G401 (cell line): ENCODE data around the gene HIGD1C. TPM values are rescaled to one million over a fixed set of nuclear protein-coding genes. Genes with fewer than 3 reads are reported as not detected.
"Not testable (repeated sequence)": the region's sequence is repeated elsewhere in the genome, so short reads cannot be mapped to it uniquely, and the experiment has no call there.

Source experiments
- DNase-seq: peaks from one replicate; pipeline ENCODE4 v3.0.0-alpha.2; 2015; ENCODE audit warnings: low spot score
- in situ Hi-C: cut with HindIII; loops from 2 replicates; pipeline ENCODE4 v1.10.0; 2016; ENCODE audit warnings: low sequenced_read_pairs, mixed read lengths
- total RNA-seq: library from RNA; depleted of rRNA; stranded (reverse); fragments of >200 nt; shearing (Covaris generic); gene quantifications from 2 replicates; pipeline ENCODE4 v1.2.3, GENCODE V29; 2014; rRNA removed

HIGD1C gene
- total RNA-seq, 1 experiment from 2014 or later: not detected

- in situ Hi-C loops: no loop called here
Measured at GRCh38 chr12:51008329-51009055, 56.1 kb downstream of the HIGD1C start.

GRCh38 chr12:51009056-51009440, 56.7 kb downstream of the HIGD1C start:
- peak; percentile 67 for DNase-seq
- in situ Hi-C loops: no loop called here

More at GRCh38 chr12:51008329-51009055, 56.1 kb downstream of the HIGD1C start:
- DNase-seq: no peak

- in situ Hi-C loops: no loop called here
- DNase-seq: no peak
Measured at GRCh38 chr12:51011955-51012354, 59.6 kb downstream of the HIGD1C start.

- no peak for DNase-seq
- in situ Hi-C loops: no loop called here
Measured at GRCh38 chr12:51012570-51013236, 60.4 kb downstream of the HIGD1C start.

GRCh38 chr12:51013441-51013840, 61.1 kb downstream of the HIGD1C start:
- in situ Hi-C loops: no loop called here
- no peak for DNase-seq

- in situ Hi-C loops, DNase-seq: not testable (repeated sequence)
Measured at GRCh38 chr12:51014467-51014866, 62.1 kb downstream of the HIGD1C start.

GRCh38 chr12:51017452-51017851, 65.1 kb downstream of the HIGD1C start:
- in situ Hi-C loops: no loop called here
- no peak for DNase-seq

- in situ Hi-C loops: no loop called here
- no peak for DNase-seq
Measured at GRCh38 chr12:51018956-51019355, 66.6 kb downstream of the HIGD1C start.

- in situ Hi-C loops: no loop called here
Measured at GRCh38 chr12:51019927-51020326, 67.6 kb downstream of the HIGD1C start.

More at GRCh38 chr12:51019927-51020326, 67.6 kb downstream of the HIGD1C start:
- no peak for DNase-seq

Other genes with a start within 250 kb of the HIGD1C start
- 31.8 and 48.3 TPM in 2 replicates for gene ATF1, start 188.4 kb upstream of the HIGD1C start, total RNA-seq
- not detected in 2 replicates for gene TMPRSS12, start 109.6 kb upstream of the HIGD1C start, total RNA-seq
- gene SLC11A2, start 73.8 kb downstream of the HIGD1C start, total RNA-seq: 24.6 and 37.1 TPM in 2 replicates
- 47.9 and 63.2 TPM in 2 replicates for gene LETMD1, start 95.8 kb downstream of the HIGD1C start, total RNA-seq
- gene CSRNP2, start 131.1 kb downstream of the HIGD1C start, total RNA-seq: 9.8 and 19.8 TPM in 2 replicates
- 30.9 and 46.8 TPM in 2 replicates for gene TFCP2, start 220.6 kb downstream of the HIGD1C start, total RNA-seq